ENCODE data around the gene NEK5. TPM values are rescaled to one million over a fixed set of nuclear protein-coding genes. Genes with fewer than 3 reads are reported as not detected.

The NEK5 gene
- total RNA-seq, 1 experiment from 2014 or later: 0.07 TPM

- no peaks in the 10 kb centered on the region for H3K27me3 ChIP-seq (ENCODE audit: low read length)
- H3K36me3 ChIP-seq (ENCODE audit: low read depth, low read length): no peaks in the 10 kb centered on the region
- no peak overlapping the region for H3K4me2 ChIP-seq (ENCODE audit: low read length)
- H2AFZ ChIP-seq (ENCODE audit: low read length): no peak overlapping the region
- H3K9me3 ChIP-seq (ENCODE audit: low read length): no peaks in the 10 kb centered on the region
- no peak overlapping the region for H3K9ac ChIP-seq (ENCODE audit: low read length)
- TF ChIP-seq EZH2 (IDR thresholded peaks at IDR 0.05; ENCODE audit: low read length, unreplicated experiment) (no peak), CTCF (conservative IDR thresholded peaks at IDR 0.05; ENCODE audit: low read depth, low read length) (no peak), EZH2phosphoT487 (IDR thresholded peaks at IDR 0.05; ENCODE audit: borderline replicate concordance, low read length) (no peak)
- H4K20me1 ChIP-seq (ENCODE audit: low read length): no peaks in the 10 kb centered on the region
- no peak for DNase-seq
- no TSS peak for BruUV-seq (replicated peaks)
- no peaks in the 10 kb centered on the region for H3K79me2 ChIP-seq (ENCODE audit: low read length)
- H3K4me3 ChIP-seq (ENCODE audit: low read length): no peak overlapping the region
- ChIA-PET POLR2A (ENCODE audit: unreplicated experiment) (no interaction called here), CTCF (no interaction called here)
- no peaks in the 10 kb centered on the region for H3K4me1 ChIP-seq (ENCODE audit: insufficient read depth, low read length)
- no peaks in the 10 kb centered on the region for H3F3A ChIP-seq (ENCODE audit: low read length, unreplicated experiment)
- intact Hi-C loops (cut with micrococcal nuclease): no loop called here
- H3K9me2 ChIP-seq (replicated peaks; ENCODE audit: low read length): no peaks in the 10 kb centered on the region
- no peak overlapping the region for H3K27ac ChIP-seq (ENCODE audit: low read length)
- peak; percentile 50; the same call in 1 of the 2 replicates for ATAC-seq
Measured at GRCh38 chr13:52141299-52141698, 12.4 kb upstream of the NEK5 start.

- no peaks in the 10 kb centered on the region for H3F3A ChIP-seq (ENCODE audit: low read length, unreplicated experiment)
- TF ChIP-seq CTCF (conservative IDR thresholded peaks at IDR 0.05; ENCODE audit: low read depth, low read length): no peak
- TF ChIP-seq EZH2 (IDR thresholded peaks at IDR 0.05; ENCODE audit: low read length, unreplicated experiment): no peak
- TF ChIP-seq EZH2phosphoT487 (IDR thresholded peaks at IDR 0.05; ENCODE audit: borderline replicate concordance, low read length): no peak
- H3K4me1 ChIP-seq (ENCODE audit: insufficient read depth, low read length): no peaks in the 10 kb centered on the region
- no peak overlapping the region for H3K4me2 ChIP-seq (ENCODE audit: low read length)
- ATAC-seq (no peak), DNase-seq (no peak)
- no peak overlapping the region for H3K9ac ChIP-seq (ENCODE audit: low read length)
- H4K20me1 ChIP-seq (ENCODE audit: low read length): no peaks in the 10 kb centered on the region
- CTCF ChIA-PET: no interaction called here
- no TSS peak for BruUV-seq (replicated peaks)
- no peak overlapping the region for H3K4me3 ChIP-seq (ENCODE audit: low read length)
- intact Hi-C loops (cut with micrococcal nuclease): no loop called here
- H3K79me2 ChIP-seq (ENCODE audit: low read length): no peaks in the 10 kb centered on the region
- H3K27me3 ChIP-seq (ENCODE audit: low read length): no peaks in the 10 kb centered on the region
- no peaks in the 10 kb centered on the region for H3K36me3 ChIP-seq (ENCODE audit: low read depth, low read length)
- H3K9me3 ChIP-seq (ENCODE audit: low read length): no peaks in the 10 kb centered on the region
- no peak overlapping the region for H3K27ac ChIP-seq (ENCODE audit: low read length)
- H2AFZ ChIP-seq (ENCODE audit: low read length): no peak overlapping the region
- POLR2A ChIA-PET (ENCODE audit: unreplicated experiment): no interaction called here
- no peaks in the 10 kb centered on the region for H3K9me2 ChIP-seq (replicated peaks; ENCODE audit: low read length)
Measured at GRCh38 chr13:52137489-52137888, 8.6 kb upstream of the NEK5 start.

GRCh38 chr13:52136763-52137162, 7.9 kb upstream of the NEK5 start:
- H3K36me3 ChIP-seq (ENCODE audit: low read depth, low read length): no peaks in the 10 kb centered on the region
- H4K20me1 ChIP-seq (ENCODE audit: low read length): no peaks in the 10 kb centered on the region
- no peak overlapping the region for H3K27ac ChIP-seq (ENCODE audit: low read length)
- H3K27me3 ChIP-seq (ENCODE audit: low read length): no peaks in the 10 kb centered on the region
- no TSS peak for BruUV-seq (replicated peaks)
- ChIA-PET POLR2A (ENCODE audit: unreplicated experiment) (no interaction called here), CTCF (no interaction called here)
- no peak overlapping the region for H3K4me3 ChIP-seq (ENCODE audit: low read length)
- H2AFZ ChIP-seq (ENCODE audit: low read length): no peak overlapping the region
- no peaks in the 10 kb centered on the region for H3K4me1 ChIP-seq (ENCODE audit: insufficient read depth, low read length)
- no peak for ATAC-seq
- DNase-seq: no peak
- intact Hi-C loops (cut with micrococcal nuclease): no loop called here
- no peaks in the 10 kb centered on the region for H3K9me3 ChIP-seq (ENCODE audit: low read length)
- no peaks in the 10 kb centered on the region for H3K79me2 ChIP-seq (ENCODE audit: low read length)
- H3K9ac ChIP-seq (ENCODE audit: low read length): no peak overlapping the region
- H3K9me2 ChIP-seq (replicated peaks; ENCODE audit: low read length): no peaks in the 10 kb centered on the region
- H3K4me2 ChIP-seq (ENCODE audit: low read length): no peak overlapping the region
- TF ChIP-seq CTCF (conservative IDR thresholded peaks at IDR 0.05; ENCODE audit: low read depth, low read length): no peak
- no peaks in the 10 kb centered on the region for H3F3A ChIP-seq (ENCODE audit: low read length, unreplicated experiment)
